T-helper 1 cell treated with Interleukin-12 subunit alpha and Interleukin-12 subunit beta and Interleukin-4 antibody, amounts not matched to agents 30 ng/mL and 1 ng/mL, for 36 hours (primary cell): ENCODE measurements around the gene DLG2. TPM values are rescaled to one million over a fixed set of nuclear protein-coding genes. Genes with fewer than 3 reads are reported as not detected.

Experiments used
- intact Hi-C: fragments of 100-400 bp; cut with micrococcal nuclease; formaldehyde crosslinking; loops from one replicate; pipeline ENCODE4 v1.15.1; 2024
- total RNA-seq: library from RNA; stranded (reverse); gene quantifications from 2 replicates; pipeline ENCODE4 v1.2.3, GENCODE V29; 2022

The DLG2 gene
- total RNA-seq, 1 donor from 2014 or later, result 0.88 TPM

GRCh38 chr11:84923489-84923888 lies 703.7 kb downstream of the DLG2 start:
- intact Hi-C loops, result no loop called here

- intact Hi-C loops, result no loop called here
Observed at GRCh38 chr11:84922836-84923235, 704.3 kb downstream of the DLG2 start.

- intact Hi-C loops, result no loop called here
Observed at GRCh38 chr11:84922212-84922805, 704.8 kb downstream of the DLG2 start.

GRCh38 chr11:84914511-84914910 lies 712.6 kb downstream of the DLG2 start:
- intact Hi-C loops, result no loop called here

DNA sequence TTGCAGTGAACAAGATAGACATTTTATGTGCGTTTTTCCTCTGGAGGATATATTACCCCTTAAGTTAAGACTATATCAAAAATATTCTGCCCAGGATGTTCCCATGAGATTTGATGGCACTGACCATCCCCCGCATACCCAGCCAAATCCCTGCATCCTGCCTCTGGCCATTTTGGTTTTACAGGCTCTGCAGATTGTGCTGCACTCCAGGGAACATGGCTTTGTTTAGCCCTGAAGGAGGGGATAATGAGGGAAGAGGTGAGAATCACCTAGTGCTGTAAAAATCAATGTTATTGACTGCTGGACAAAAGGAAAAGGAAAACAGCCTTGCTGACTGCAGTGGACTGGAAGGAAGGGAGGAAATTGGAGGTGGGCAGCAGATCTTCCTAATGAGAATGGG lies 717.4 kb downstream of the DLG2 start:
- intact Hi-C loops, result no loop called here

- intact Hi-C loops, result no loop called here
Observed at GRCh38 chr11:84906995-84907394, 720.1 kb downstream of the DLG2 start.

DNA sequence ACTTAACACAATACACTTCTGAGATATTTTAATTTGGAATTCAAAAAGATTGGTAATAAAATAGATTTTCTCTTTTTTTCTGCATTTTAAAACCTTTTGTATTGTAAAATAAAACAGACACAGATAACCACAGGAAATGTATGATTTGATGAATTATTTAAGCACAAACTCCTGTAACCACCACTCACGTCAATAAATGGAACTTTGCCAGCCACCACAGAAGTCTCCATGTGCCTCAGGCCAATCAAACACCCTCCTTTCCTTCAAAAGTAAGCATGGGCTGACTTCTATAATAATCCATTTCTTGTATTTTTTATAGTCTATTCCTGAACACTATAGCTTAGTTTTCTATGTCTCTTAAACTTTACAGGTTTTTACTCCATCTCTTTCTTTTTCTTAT lies 721.7 kb downstream of the DLG2 start:
- intact Hi-C loops, result no loop called here

GRCh38 chr11:84902445-84902844 lies 724.7 kb downstream of the DLG2 start:
- intact Hi-C loops, result no loop called here

DNA sequence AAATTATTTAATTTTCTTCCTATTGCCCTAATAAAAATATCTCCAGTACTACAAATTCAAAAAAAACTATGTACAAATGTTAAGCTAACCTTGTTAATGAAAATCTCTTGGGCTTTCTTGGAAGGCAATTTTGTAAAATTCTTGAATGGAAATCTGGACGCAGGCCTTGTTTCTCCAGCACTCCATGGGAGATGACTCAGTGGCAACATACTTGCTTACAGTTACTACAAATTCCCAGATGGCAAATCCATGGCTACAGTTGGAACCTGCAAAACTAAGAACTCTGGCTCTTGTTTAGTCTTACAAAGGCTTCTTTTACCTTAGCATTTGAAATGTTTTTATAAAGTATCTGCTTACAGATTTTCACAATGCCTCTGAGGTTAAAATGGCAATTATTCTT lies 725.2 kb downstream of the DLG2 start:
- intact Hi-C loops, result no loop called here

- intact Hi-C loops, result no loop called here
Observed at GRCh38 chr11:84899740-84900139, 727.4 kb downstream of the DLG2 start.

- intact Hi-C loops, result no loop called here
Observed at GRCh38 chr11:84899134-84899533, 728.0 kb downstream of the DLG2 start.

DNA sequence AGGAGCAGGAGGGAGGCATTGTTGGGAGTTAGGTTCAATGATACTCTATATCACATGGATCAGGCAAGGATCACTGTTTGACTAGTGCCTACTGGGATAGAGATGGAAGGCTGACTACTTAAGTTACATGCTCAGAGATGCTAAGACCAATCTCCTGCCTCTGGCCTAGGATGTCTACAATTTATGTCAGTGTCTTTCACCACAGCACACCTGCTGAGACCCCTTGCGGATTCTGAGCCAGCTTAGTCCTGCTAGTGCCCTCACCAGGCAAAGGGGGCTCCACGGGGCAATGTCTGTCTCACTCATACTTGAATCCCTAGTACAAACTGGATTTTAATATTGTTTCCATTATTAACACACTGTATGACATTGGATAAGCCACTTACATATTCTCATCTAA lies 732.5 kb downstream of the DLG2 start:
- intact Hi-C loops, result no loop called here

GRCh38 chr11:84890676-84891075 lies 736.5 kb downstream of the DLG2 start:
- intact Hi-C loops, result no loop called here

DNA sequence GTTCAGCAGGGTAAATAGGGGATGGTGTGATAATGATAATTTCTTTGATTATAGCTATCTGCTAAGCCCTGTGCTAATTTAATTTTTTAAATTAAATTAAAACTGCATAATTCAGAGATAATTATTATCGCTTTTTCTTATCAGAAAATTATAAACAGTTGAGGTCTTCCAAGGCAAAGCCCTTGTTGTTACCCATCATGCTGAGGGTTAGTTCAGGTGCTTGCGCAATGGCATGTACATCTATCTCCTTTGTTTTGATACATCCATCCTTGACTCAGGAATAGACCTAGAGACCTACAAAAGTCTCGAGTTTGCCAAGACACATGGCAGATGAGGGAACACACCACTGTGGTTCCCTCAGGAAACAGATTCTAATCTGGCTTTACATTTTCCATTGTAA lies 737.6 kb downstream of the DLG2 start:
- intact Hi-C loops, result no loop called here

DNA sequence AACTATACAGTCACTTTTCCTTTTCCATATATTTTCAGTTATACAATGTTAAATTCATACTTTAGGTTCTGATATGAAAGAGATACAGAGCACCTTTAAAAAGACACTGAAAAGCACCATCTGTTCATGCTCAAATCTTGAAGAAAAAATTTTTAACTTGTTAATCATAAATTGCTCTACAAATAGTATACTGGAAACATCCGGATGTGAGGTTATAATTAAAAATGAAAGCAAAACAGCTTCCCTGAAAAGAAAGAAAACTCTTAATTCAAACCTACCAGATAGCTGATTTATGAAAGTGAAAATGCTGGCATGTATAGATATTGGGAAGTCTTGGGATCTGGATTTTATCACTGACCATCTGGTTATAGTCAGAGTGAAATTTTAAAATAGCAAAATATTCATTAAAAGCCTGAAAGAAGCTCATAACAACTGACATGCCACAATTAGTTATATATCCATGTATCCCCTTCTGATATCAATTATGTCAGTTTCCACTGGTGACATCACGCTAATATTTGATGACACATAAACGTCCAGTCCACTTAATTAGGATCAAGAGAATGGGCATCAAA lies 740.0 kb downstream of the DLG2 start:
- intact Hi-C loops, result no loop called here

DNA sequence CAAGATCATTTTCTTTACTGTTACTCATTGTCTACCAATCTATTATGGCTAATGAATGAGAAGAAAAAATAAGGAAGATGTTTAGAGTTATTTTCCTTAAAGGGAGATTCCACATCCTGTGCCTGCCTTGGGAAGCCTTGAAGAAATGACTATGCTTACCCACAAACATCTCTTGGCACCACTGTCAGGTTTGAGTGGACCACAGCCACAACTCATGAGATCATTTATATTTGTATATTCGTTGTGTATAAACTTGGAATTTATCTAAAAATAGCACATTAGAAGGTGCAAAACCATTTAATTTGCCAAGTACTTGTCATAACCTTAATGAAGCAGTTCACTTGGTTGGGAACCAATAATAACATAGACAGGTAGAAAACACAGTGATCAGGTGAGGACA lies 740.8 kb downstream of the DLG2 start:
- intact Hi-C loops, result no loop called here

DNA sequence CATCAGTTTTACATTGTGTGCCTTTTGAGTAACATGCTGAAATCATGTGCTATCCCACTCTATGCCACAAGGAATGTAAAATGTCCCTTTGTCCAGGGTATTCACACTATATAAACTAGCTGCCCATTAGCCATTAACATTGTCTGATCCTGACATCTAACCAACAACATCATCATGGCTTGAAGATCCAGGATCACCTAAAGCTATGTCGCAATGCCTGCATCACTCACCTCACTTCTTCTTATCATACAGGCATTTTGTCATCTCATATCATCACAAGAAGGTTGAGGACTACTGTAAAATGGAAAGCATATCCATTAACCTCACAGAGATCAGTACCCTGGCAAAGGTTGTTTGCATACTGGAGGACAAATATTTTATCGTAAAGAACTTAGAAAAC lies 742.3 kb downstream of the DLG2 start:
- intact Hi-C loops, result no loop called here

GRCh38 chr11:84882056-84882455 lies 745.1 kb downstream of the DLG2 start:
- intact Hi-C loops, result no loop called here

DNA sequence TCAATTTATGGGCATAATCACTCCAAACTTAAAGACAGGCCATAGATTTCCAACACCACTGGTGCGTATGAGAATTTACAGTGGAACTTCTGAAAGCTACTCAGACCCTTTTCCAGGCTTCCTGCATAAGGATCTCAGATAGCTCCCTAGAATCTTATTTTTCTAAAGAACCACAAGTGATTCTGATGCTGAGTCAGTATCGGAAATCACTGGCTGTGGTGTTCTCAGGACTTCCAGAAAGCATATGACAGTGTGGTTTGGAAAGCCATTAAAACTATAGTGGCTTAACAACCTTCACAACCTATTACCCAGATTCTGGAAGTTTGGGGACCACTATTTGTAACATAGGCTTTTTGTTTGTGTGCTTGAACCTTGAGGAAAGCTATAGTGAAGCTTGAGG lies 756.0 kb downstream of the DLG2 start:
- intact Hi-C loops, result no loop called here

GRCh38 chr11:84870486-84870885 lies 756.7 kb downstream of the DLG2 start:
- intact Hi-C loops, result no loop called here

DNA sequence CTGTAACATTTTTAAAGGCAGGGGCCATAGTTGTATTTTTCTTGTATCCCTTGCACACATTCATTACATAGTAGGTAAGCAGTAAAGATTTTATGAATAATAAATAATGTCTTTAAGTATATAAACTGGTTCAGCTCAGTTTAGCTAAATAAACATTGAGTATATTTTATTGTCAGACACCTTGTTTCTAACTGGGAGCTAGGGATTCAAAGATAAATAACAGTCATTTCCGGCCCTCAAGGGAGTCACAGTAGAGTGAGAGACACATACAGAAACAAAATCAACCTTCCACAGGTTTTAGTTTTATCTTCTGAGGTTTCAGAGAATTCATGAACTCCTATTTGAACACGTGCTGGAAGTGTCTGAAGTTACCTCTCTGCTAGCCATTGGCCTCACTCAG lies 760.2 kb downstream of the DLG2 start:
- intact Hi-C loops, result no loop called here

GRCh38 chr11:84865791-84866535 lies 761.2 kb downstream of the DLG2 start:
- intact Hi-C loops, result no loop called here

DNA sequence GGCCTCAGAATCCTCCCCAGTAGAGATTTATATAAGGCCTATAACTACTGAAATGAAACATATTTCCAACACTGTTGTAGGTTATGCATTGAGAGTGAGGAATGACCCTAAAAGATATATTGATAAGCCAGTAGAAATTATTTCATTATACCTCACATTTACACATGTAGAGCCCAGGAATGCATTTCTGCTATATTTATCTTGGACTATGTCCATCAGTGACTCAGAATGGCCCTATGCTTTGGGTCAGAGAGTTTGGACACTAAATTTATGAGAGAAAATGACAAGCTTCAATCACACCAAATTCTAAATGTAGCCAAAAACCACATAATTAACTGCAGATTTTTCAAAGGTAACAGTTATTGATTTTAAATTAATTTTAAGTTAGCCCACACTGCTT lies 761.9 kb downstream of the DLG2 start:
- intact Hi-C loops, result no loop called here
